Lower leg skin (tissue), 4 donors: Measurements from ENCODE around the gene CDYL2. TPM values are rescaled to one million over a fixed set of nuclear protein-coding genes. Genes with fewer than 3 reads are reported as not detected.

Experiments
- DNase-seq, 2 donors: peaks; one replicate each; pipeline ENCODE4 v3.0.0-alpha.2; 2019; ENCODE audit warnings: low spot score in 2 of 2
- H3K4me3 ChIP-seq: fragments of 200-600 bp; sonication (generic); 2 replicates; pipeline ENCODE4 v1.5.1; 2017; ENCODE audit warnings: mild to moderate bottlenecking, low read depth; ENCODE audit not compliant: poor library complexity, severe bottlenecking
- POLR2A ChIP-seq, 2 donors: fragments of 450-650 bp; IDR thresholded peaks; one replicate each; pipeline ENCODE4 v1.6.1; 2016 to 2017; ENCODE audit warnings: antibody characterized with exemption in 2 of 2, mild to moderate bottlenecking in 1 of 2, moderate library complexity in 1 of 2
- WGBS, 2 donors: methylation state at CpG; one replicate each; pipeline ENCODE4 v1.1.5; 2018; 5-methylcytosine and 5-hydroxymethylcytosine counted together
- intact Hi-C: fragments of 100-400 bp; cut with DNase I; formaldehyde crosslinking; loops from one replicate; pipeline ENCODE4 v1.15.0; 2023; ENCODE audit warnings: low total_unique reads
- total RNA-seq, 4 donors: library from RNA; depleted of rRNA; stranded (reverse); fragments of >200 nt; gene quantifications; one replicate each; pipeline ENCODE4 v1.1.0, GENCODE V29; 2016
- TF ChIP-seq, protein P1 (sequence below), 3 donors: fragments of 450-650 bp; IDR thresholded peaks; one replicate each; pipeline ENCODE4 v1.5.1; 2016; ENCODE audit warnings: antibody characterized with exemption in 3 of 3, mild to moderate bottlenecking in 3 of 3, moderate library complexity in 2 of 3

CDYL2 gene
- total RNA-seq, 4 donors from 2014 or later = 1.3 to 1.9 (median 1.7) TPM

DNA sequence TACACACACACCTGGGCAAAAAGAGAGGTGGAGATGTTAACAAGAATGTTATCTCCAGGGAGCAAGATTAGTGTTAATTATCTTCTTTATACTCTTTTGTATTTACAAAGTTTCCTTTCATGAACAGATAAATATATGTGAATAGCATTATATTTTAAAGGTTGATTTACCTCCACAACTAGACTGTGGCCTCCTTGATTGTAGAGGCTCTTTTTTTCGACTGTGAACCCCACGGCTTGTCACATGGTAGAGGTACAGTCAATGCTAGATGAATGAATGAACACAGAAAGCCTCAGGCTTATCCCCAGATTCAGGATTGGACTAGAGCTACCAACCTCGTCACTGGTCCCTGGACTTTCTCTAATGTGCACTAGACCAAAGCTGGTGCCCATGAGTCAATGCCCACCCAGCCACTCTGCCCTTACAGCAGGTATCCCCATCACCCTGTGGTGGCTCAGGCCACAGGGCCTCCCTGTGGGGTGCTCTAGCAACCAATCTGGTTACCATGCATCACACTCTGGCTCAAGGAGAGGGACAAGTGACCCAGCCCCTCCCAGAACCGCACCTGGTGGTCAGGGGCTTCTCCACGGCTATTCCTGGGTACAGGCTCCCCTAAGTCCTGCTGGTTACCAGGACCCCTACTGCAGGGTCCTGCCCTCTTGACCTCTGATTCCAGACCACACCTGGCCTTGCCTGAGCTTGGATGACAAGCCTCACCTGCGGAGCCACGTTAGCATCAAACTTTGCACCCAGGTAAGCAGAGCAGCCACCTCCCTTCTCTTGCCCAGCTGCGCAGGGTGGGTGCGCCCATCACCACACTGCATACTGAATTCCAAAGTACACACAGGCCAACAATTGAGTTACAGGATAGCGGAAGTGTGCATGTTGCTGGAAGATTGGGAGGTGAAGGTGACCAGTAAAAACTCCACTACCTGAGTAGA is 101.0 kb downstream of the CDYL2 start:
- TF ChIP-seq POLR2A (IDR thresholded peaks at IDR 0.05) = no peak
- TF ChIP-seq, protein P1, sequence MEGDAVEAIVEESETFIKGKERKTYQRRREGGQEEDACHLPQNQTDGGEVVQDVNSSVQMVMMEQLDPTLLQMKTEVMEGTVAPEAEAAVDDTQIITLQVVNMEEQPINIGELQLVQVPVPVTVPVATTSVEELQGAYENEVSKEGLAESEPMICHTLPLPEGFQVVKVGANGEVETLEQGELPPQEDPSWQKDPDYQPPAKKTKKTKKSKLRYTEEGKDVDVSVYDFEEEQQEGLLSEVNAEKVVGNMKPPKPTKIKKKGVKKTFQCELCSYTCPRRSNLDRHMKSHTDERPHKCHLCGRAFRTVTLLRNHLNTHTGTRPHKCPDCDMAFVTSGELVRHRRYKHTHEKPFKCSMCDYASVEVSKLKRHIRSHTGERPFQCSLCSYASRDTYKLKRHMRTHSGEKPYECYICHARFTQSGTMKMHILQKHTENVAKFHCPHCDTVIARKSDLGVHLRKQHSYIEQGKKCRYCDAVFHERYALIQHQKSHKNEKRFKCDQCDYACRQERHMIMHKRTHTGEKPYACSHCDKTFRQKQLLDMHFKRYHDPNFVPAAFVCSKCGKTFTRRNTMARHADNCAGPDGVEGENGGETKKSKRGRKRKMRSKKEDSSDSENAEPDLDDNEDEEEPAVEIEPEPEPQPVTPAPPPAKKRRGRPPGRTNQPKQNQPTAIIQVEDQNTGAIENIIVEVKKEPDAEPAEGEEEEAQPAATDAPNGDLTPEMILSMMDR (IDR thresholded peaks at IDR 0.05) = no peak
- DNase-seq = peak in 1 of 2 donors; percentile 57
- 92 to 96% methylated on average over 10 of the region's 10 CpGs for WGBS, 2 donors
- H3K4me3 ChIP-seq = no peak overlapping the region
- intact Hi-C loops = no loop called here

DNA sequence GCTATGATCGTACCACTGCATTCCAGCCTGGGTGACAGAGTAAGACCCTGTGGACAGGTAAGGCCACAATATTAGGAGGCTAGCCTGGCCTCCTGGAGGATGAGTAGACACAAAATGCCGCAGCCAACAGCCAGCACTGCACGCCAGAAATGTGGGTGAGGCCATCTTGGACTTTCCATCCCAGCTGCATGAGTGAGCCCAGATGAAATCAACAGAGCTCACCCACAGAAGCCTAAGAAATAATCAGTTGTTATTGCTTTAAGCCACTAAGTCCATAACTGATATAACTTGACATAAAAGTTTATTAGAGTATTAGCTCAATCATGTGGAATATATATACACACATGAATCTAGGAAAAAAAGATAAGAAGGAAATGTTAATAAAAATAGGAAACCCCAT is 101.7 kb downstream of the CDYL2 start:
- intact Hi-C loops = no loop called here
- H3K4me3 ChIP-seq = no peak overlapping the region
- WGBS, 2 donors = 89 to 95% methylated on average over 3 of the region's 3 CpGs
- TF ChIP-seq, protein P1 (IDR thresholded peaks at IDR 0.05) = no peak
- TF ChIP-seq POLR2A (IDR thresholded peaks at IDR 0.05) = no peak
- DNase-seq = peak in 1 of 2 donors; percentile 49

DNA sequence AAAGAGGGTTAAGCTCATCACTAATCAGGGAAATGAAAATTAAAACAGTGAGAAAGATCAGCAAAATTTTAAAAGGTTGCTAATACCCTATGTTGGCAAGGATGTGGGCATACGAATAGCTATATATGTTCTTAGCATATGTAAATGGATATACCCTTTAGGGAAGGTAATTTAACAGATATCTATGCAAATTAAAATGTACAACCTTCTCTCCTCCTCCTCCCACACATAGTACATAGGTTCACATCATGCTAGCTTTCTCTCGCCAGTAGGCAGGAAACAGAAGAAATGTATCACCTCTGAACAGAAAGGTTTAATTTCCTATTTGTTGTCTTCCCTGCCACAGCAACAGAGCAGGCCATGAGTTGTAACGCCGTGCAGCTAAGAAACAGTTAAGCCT is 103.8 kb downstream of the CDYL2 start:
- DNase-seq = no peak
- WGBS, 2 donors = 78 to 81% methylated on average over 4 of the region's 4 CpGs
- TF ChIP-seq POLR2A (IDR thresholded peaks at IDR 0.05) = no peak
- TF ChIP-seq, protein P1 (IDR thresholded peaks at IDR 0.05) = no peak
- intact Hi-C loops = no loop called here
- H3K4me3 ChIP-seq = no peak overlapping the region

DNA sequence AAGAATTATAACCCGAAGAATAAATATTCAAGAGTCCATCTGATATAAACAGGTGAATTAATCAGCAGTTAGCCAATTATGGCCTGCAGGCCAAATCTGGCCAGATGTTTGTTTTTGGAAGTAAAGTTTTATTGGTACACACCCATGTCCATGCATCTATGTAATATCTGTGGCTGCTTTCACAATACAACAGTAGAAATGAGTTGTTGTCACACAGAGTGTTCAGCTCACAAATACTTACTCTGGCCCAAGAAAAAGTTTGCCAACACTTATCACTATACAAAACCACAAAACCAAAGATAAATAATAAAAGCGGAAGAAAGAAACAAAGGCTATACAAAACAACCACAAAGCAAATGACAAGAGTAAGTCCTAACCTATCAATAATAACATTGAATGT is 109.4 kb downstream of the CDYL2 start:
- H3K4me3 ChIP-seq = no peak overlapping the region
- no peak for DNase-seq
- WGBS, 2 donors = 91 to 96% methylated on average over 2 of the region's 2 CpGs
- TF ChIP-seq, protein P1 (IDR thresholded peaks at IDR 0.05) = no peak
- TF ChIP-seq POLR2A (IDR thresholded peaks at IDR 0.05) = no peak
- intact Hi-C loops = no loop called here

DNA sequence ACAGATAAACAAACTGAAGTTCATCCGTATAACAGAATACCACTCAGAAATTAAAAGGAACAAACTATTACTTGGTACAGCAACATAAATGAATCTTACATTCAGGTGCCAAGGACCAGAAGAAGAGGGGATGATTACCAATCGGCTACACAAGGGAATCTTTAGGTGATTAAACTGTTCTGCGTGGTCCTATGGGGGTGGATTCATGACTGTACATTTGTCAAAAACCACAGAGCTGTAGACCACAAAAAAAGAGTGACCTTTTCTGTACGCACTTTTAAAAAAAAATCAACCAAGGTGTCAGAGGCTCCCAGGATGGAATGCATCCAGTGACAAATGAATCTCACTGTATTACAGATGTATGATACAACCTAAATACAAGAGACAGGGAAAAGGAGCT is 110.8 kb downstream of the CDYL2 start:
- WGBS, 2 donors = 83 to 91% methylated on average over 4 of the region's 4 CpGs
- no peak overlapping the region for H3K4me3 ChIP-seq
- TF ChIP-seq, protein P1 (IDR thresholded peaks at IDR 0.05) = no peak
- TF ChIP-seq POLR2A (IDR thresholded peaks at IDR 0.05) = no peak
- no peak for DNase-seq
- intact Hi-C loops = no loop called here
